NCI-H2227 (cell line): ENCODE measurements around the gene C4BPA.

Experiments
- DNase-seq: peaks from one replicate; lab custom pipeline; 2025; ENCODE audit not compliant: unreplicated experiment; lab: John Stamatoyannopoulos, UW

Gene C4BPA

DNA sequence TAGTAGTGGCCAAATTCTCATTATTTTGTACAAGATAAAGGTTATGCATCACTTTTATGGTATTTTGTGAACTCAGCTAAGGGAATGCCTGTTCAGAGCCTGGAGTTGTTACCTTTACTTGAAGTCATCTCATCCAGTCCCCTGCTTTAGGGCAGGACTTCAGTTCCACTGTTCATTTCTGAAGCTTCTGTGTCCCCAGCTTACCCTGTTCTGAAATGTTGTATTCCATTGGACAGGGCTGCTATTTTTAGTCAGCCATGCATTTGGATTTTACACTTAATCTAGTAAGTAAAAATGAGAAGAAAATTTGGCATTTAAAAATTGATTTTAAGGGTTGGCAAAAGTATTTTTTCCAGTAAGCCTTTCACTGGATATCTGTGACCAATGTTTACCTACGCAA, 27.0 kb upstream of the C4BPA start:
- DNase-seq, result no peak

DNA sequence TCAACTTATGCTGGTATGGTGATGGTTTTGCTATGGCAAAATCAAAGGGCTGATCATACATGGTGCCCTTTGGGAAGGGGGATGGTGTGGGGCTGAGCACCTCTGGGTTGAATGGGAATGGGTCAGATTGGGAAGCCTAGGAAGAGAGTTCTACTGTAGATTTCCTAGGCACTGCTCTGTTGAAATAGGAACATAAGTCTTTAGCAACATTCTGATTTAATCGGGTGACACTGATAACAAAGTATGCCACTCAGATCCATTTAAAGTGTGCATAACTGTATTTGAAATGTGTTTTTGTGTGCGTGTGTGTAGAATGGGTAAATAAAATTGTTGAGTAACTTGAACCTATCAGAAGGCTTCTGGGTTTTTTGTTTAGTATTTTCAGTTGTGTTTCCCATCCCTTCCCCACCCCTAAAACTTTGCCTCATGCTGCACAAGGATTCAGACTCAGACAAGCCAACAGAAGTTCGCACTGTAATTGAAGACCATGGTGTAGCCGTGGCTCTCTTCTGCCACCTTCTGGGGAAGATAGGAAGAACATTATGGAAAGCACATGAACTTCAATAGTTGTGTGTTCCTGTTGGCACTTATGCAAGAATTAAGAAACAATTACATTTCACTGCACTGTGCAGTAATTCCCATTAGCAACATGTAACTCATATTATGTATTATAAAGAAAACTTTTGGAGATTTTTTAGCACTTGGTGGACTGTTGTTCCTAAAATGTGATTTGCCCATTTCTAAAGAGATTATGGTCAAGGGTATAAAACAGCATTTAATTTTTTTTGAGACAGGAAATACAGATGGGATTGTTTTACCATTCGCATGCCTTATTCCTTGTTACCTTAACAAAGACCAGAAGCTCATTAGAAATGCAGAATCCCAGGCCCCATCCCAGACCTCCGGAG, 26.3 kb upstream of the C4BPA start:
- DNase-seq, result peak; percentile 78

- no peak for DNase-seq
Observed at GRCh38 chr1:207078578-207079132, 25.4 kb upstream of the C4BPA start.

GRCh38 chr1:207079706-207080241, 24.3 kb upstream of the C4BPA start:
- no peak for DNase-seq

DNA sequence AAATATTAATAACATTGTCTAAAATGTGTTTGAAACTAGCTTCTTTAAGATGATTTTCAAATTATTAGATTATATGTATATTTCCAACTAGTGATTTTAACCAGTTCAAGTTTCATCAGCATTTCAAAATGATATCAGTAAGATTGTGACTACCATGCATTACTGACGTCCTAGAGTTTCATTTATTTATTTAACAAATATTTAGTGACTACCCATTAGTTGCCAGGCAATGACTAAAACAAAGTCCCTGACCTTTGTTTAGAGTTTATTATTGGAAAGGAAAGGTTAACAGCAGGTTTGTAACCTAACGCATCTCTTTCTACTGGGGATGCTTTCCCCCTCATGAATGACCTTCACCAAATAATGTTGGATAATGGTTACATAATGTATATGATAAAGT, 22.9 kb upstream of the C4BPA start:
- DNase-seq, result no peak

- no peak for DNase-seq
Observed at GRCh38 chr1:207081806-207082205, 22.2 kb upstream of the C4BPA start.

GRCh38 chr1:207084232-207084631, 19.8 kb upstream of the C4BPA start:
- no peak for DNase-seq

DNA sequence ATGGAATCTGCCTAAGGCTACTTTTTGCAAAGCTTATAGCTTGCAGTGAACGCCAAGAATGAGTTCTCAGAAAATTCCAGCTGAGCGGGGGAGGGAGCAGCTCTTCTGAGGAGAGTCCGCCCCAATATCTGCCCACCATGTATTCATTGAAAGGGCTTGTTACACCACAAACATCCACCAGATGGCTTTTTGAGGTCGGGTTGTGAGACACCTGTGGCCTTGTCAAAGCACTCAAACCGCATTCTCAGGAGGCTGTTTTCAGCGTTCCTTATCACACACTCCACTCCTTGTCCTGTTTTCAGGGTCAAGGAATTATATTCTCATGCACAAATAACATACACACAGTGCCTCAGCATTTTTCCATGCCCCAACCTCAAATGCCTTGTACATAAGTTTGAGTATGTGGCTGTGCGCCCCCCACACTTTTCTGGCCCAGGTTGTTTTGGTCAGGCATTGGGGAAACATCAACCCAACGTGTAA, 19.3 kb upstream of the C4BPA start:
- DNase-seq, result peak; percentile 77

DNA sequence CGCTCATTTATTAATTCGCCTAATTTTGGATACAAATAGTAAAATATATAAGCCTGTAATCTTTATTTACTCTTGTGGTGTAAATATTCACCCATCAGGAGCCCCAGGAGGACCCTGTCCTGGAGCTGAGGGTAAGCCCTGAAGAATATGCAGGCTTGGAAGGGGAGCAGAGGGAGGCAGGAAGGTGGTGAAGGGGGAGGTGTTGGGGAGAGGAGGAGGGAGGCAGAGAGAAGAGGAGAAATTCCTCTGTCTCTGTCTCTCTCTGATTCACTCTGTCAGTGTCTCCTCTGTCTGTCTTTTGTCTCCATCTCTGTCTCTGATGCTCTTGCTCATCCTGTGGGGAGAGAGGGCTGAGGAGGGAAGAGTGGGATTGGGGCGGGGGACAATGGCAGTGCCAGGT, 18.1 kb upstream of the C4BPA start:
- no peak for DNase-seq

GRCh38 chr1:207088161-207088560, 15.9 kb upstream of the C4BPA start:
- DNase-seq, result no peak

- DNase-seq, result no peak
Observed at GRCh38 chr1:207088701-207089626, 15.1 kb upstream of the C4BPA start, which contains the start of gene C4BPB. TSS of gene C4BPB (plus strand) at chr1:207088860. CDS start at chr1:207089532, 672 bp downstream.

GRCh38 chr1:207089627-207090355, 14.2 kb upstream of the C4BPA start:
- no peak for DNase-seq

DNA sequence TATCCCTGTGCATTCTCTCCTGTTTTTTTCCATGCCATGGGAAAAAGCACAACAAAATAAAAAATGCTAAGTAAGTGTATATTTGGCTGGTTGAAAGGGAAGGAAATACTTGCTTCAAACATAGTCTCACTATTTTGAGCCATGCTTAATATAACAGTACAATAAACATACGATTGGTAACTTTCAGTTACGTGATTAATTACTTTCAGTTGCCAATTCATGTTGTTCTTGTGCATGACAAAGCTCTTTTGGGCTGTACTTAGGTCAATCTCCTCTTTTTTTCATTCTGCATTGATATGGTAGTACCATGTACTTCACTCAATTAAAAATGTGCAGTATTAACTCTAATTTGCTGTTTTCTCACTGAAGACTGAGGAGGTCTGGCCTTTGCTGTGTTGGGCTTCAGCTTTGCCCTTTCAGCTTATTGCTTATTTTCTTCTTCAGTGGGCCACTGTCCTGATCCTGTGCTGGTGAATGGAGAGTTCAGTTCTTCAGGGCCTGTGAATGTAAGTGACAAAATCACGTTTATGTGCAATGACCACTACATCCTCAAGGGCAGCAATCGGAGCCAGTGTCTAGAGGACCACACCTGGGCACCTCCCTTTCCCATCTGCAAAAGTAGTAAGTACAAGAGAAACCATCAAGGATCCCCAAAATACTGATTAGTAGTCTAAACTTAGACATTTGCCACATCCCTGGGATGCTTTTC, 12.7 kb upstream of the C4BPA start:
- DNase-seq, result no peak

DNA sequence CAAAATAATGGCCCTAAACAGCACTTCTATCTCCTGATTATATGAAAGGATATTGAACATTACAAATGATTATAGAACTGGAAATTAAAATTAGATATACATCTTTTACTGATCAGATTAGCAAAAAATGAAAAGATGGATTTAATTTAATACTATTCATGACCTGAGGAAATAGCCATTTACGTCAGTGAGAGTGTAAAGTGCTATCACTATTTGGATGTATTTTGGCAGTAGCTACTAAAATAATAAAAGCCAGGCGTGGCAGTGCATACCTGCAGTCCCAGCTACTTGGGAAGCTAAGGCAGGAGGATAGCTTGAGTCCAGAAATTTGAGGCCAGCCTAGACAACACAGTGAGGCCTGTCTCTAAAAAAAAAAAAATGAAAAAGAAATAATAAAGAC, 10.1 kb upstream of the C4BPA start:
- no peak for DNase-seq

GRCh38 chr1:207097871-207098324, 6.1 kb upstream of the C4BPA start:
- DNase-seq, result no peak

GRCh38 chr1:207101720-207102119, 2.3 kb upstream of the C4BPA start:
- DNase-seq, result no peak

GRCh38 chr1:207102146-207102545, 1.9 kb upstream of the C4BPA start:
- DNase-seq, result no peak

DNA sequence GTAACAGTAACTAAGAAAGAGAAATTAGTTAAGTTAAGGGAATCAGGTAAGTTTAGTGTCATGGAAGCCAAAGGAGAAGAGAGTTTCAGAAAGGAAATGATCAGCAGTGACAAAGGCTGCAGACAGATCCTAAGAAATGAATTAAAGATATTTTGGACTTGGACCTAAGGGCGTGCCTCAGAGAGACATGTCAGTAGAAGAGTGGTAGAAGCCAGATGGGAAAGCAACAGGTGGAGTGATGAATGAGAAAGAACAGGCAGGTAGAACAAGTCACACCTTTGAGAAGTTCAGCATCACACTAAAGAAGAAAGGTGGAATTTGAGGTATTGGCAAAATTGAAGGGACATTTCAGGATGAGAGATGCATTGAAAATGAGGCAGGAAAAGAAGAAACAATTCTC, 1.4 kb upstream of the C4BPA start:
- DNase-seq, result no peak

- DNase-seq, result no peak
Observed at GRCh38 chr1:207109004-207109403, 5.0 kb downstream of the C4BPA start.
